Measurements from ENCODE around the gene NUDT22. TPM values are rescaled to one million over a fixed set of nuclear protein-coding genes. Genes with fewer than 3 reads are reported as not detected.
A peak's percentile ranks its signal among the peaks of the same experiment; 100 is the strongest.

The NUDT22 gene
- total and polyA plus RNA-seq, 2 of the 8 experiments (the other 6 are each of a cell fraction or from before 2014, with no cell fraction given) = 43.4 to 69.0 TPM

DNA sequence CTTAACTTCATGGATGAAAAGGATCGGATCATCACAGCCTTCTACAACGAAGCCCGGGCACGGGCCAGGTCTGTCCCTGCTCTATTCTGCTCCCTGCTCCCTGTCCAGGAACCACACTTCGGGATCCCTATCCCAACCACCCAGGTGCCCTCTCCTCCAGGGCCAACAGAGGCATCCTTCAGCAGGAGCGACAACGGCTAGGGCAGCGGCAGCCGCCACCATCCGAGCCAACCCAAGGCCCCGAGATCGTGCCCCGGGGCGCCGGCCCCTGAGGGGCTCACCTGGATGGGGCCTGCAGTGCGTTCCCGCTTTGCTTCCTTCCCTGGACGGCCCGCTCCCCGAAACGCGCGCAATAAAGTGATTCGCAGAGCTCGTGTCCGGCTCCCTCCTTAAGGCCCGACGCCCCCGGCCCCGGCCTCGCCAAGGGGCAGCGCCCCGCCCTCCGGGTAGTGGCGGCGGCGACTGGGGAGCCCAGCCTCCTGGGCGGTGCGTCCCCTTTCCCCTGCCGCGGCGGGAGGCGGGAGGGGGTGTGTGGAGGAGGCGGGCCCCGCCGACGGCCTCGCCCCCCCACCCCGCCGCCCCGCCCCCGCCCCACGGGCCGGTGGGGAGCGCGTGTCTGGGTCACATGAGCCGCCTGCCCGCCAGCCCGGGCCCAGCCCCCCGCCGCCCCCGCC lies 8.0 kb downstream of the NUDT22 start, which contains the start of gene VEGFB:
Gene VEGFB, plus strand, starts transcription at position 672 of the 674 bp plus-strand sequence. CDS start 250 bp downstream, outside the sequence.
- Histone ChIP-seq H2BK120ac (replicated peaks; ENCODE audit: low read depth, low read length) (no peak within 1 kb of the TSS), H3K4me1 (replicated peaks in 1 of 4; ENCODE audit: control insufficient read depth in 3 of 4, insufficient read depth in 4 of 4, low read length in 3 of 4) (peaks cover 0 to 19% (median 6%) of the 10 kb centered on the region in 4 experiments; a peak in 6 of 7 replicates), H3K79me2 (ENCODE audit: control insufficient read depth in 1 of 2, insufficient read depth in 2 of 2, low read length in 2 of 2) (no peaks in the 10 kb centered on the region), H2BK15ac (ENCODE audit: low read length) (no peak within 1 kb of the TSS), H3K27me3 (replicated peaks in 1 of 4; ENCODE audit: control insufficient read depth in 3 of 4, extremely low read depth in 1 of 4, insufficient read depth in 3 of 4, low read length in 3 of 4) (peaks cover 0 to 12% (median 6%) of the 10 kb centered on the region in 4 experiments; a peak in 4 of 7 replicates), H3K18ac (ENCODE audit: extremely low read depth, low read length) (peak within 1 kb of the TSS; percentile 19; the same call in 1 of the 2 replicates), H3K9ac (replicated peaks in 1 of 4; ENCODE audit: extremely low read depth in 1 of 4, low read depth in 3 of 4, low read length in 3 of 4) (peak within 1 kb of the TSS in 1 of 4 experiments; percentile 34; a peak in 2 of 7 replicates), H3K79me1 (ENCODE audit: low read depth, low read length) (no peaks in the 10 kb centered on the region; the same call in 1 of the 2 replicates), H4K8ac (ENCODE audit: extremely low read depth, insufficient read depth, low read length) (peak within 1 kb of the TSS; percentile 83; the same call in 1 of the 2 replicates), H4K5ac (ENCODE audit: insufficient read length, low read depth, low read length) (no peak within 1 kb of the TSS), H2BK20ac (ENCODE audit: low read length) (no peak within 1 kb of the TSS), H3K4me3 (ENCODE audit: extremely low read depth in 1 of 4, insufficient read depth in 2 of 4, low read depth in 3 of 4, low read length in 4 of 4) (peak within 1 kb of the TSS; percentile 46 to 70 (median 56)), H2AK5ac (ENCODE audit: low read depth, low read length) (no peak within 1 kb of the TSS; the same call in 1 of the 2 replicates), H3K23me2 (ENCODE audit: low read depth, low read length) (peaks cover 15% of the 10 kb centered on the region), H3K4ac (replicated peaks; ENCODE audit: insufficient read length, low read depth, low read length) (no peak within 1 kb of the TSS), H3K36me3 (ENCODE audit: control insufficient read depth in 2 of 4, insufficient read depth in 4 of 4, low read length in 3 of 4) (peaks cover 0 to 5% (median 1%) of the 10 kb centered on the region in 4 experiments; a peak in 1 of 8 replicates), H3K9me3 (ENCODE audit: insufficient read depth in 2 of 2, low read depth in 1 of 2, low read length in 1 of 2) (no peaks in the 10 kb centered on the region), H3K56ac (replicated peaks; ENCODE audit: insufficient read length, low read depth, low read length) (no peak within 1 kb of the TSS), H2BK12ac (ENCODE audit: low read depth, low read length) (no peak within 1 kb of the TSS), H4K20me1 (replicated peaks in 1 of 2; ENCODE audit: control insufficient read depth in 1 of 2, insufficient read depth in 2 of 2, low read length in 2 of 2) (peaks cover 0 to 6% of the 10 kb centered on the region in 2 experiments), H4K91ac (replicated peaks; ENCODE audit: insufficient read length, low read length) (no peak within 1 kb of the TSS), H3K23ac (ENCODE audit: insufficient read length) (no peak within 1 kb of the TSS), H2AFZ (ENCODE audit: low read length) (no peak within 1 kb of the TSS), H3K4me2 (ENCODE audit: insufficient read depth in 1 of 2, low read depth in 2 of 2, low read length in 2 of 2) (peak within 1 kb of the TSS; percentile 80 to 87), H2BK5ac (ENCODE audit: low read depth, low read length) (no peak within 1 kb of the TSS), H3K27ac (ENCODE audit: low read depth, low read length) (no peak within 1 kb of the TSS), H3K14ac (ENCODE audit: insufficient read length) (no peak within 1 kb of the TSS)
- DNase-seq (ENCODE audit: low read depth in 1 of 2, low spot score in 2 of 2) (peak in 1 of 2 experiments; percentile 75), FAIRE-seq (no peak)
- ChIA-PET CTCF (ENCODE audit: partially characterized antibody) (interaction anchor here (0.6 to 8.6 kb wide), 9 partner anchors 14 to 610 kb away, joined by 3 to 51 read pairs (median 4); partner anchors contain the start of genes FERMT3 and PLCB3), POLR2A (ENCODE audit: partially characterized antibody) (interaction anchor here (1.5 to 11.9 kb wide), 7 partner anchors 10 to 48 kb away, joined by 4 to 190 read pairs (median 5); partner anchors contain the start of genes FKBP2, PLCB3, PPP1R14B and STIP1)
- WGBS, 2 experiments (ENCODE audit: extremely low coverage in 1 of 2, insufficient coverage in 1 of 2, insufficient read length in 1 of 2, insufficient replicate concordance in 2 of 2, low coverage in 1 of 2, low lambda C conversion rate in 2 of 2, missing lambda C conversion rate in 1 of 2) = 13% methylated on average over 16 of the region's 62 CpGs; no CpG with 5 or more reads in 1 of the 2 experiments
- TF ChIP-seq CREB1 (IDR thresholded peaks at IDR 0.05) = 0 out of 2 replicates have a peak, but pooled peaks have one; percentile 6
- TF ChIP-seq, protein P1, sequence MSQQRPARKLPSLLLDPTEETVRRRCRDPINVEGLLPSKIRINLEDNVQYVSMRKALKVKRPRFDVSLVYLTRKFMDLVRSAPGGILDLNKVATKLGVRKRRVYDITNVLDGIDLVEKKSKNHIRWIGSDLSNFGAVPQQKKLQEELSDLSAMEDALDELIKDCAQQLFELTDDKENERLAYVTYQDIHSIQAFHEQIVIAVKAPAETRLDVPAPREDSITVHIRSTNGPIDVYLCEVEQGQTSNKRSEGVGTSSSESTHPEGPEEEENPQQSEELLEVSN (IDR thresholded peaks at IDR 0.05) = peak; percentile 34; the same call in 1 of the 2 replicates
- no peak for TF ChIP-seq KDM5A (IDR thresholded peaks at IDR 0.05; ENCODE audit: low read length)
- TF ChIP-seq EGR1 (IDR thresholded peaks at IDR 0.05; ENCODE audit: borderline replicate concordance, low read depth, low read length) = peak; percentile 8; the same call in 1 of the 2 replicates
- peak; percentile 3 for TF ChIP-seq EZH2 (IDR thresholded peaks at IDR 0.05; ENCODE audit: low read depth, low read length, severe bottlenecking)
- TF ChIP-seq KDM4A (IDR thresholded peaks at IDR 0.05; ENCODE audit: low read depth, low read length, severe bottlenecking) = peak; percentile 63

Measured in H1 (cell line).